SU-DHL-6 (cell line): ENCODE data around the gene WNK3.

Experiments used
- EZH2phosphoT487 ChIP-seq: fragments of 200-600 bp; sonication (generic), shearing (Covaris generic); conservative IDR thresholded peaks from 2 replicates; pipeline ENCODE4 v1.6.1; 2018; ENCODE audit warnings: mild to moderate bottlenecking, antibody characterized with exemption, low read length, moderate library complexity, mixed read lengths
- TF ChIP-seq, protein P1 (sequence below): fragments of 200-600 bp; sonication (generic); IDR thresholded peaks from one replicate; pipeline ENCODE4 v1.5.1; 2017; ENCODE audit warnings: antibody characterized with exemption, mild to moderate bottlenecking, low read length, moderate library complexity; ENCODE audit not compliant: insufficient read depth, poor library complexity, severe bottlenecking

DNA sequence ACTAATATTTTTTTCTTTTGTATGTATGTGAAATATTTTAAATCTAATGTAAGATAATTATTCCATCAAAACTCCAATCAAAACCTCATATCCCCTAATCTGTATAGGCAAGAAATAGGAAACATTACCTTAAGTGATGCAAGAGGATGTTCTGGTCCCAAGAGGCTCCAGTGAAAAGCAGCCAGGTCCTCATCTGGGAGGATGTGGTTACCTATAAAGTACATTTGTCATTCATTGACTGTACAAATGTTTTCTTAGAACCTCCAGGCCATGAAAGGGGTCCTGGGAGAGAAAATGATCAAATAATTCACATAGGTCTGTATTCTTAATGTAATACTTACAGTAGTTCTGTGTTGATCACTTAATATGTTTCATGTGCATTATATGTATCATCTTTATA, 200.3 kb downstream of the WNK3 start:
- TF ChIP-seq, protein P1, sequence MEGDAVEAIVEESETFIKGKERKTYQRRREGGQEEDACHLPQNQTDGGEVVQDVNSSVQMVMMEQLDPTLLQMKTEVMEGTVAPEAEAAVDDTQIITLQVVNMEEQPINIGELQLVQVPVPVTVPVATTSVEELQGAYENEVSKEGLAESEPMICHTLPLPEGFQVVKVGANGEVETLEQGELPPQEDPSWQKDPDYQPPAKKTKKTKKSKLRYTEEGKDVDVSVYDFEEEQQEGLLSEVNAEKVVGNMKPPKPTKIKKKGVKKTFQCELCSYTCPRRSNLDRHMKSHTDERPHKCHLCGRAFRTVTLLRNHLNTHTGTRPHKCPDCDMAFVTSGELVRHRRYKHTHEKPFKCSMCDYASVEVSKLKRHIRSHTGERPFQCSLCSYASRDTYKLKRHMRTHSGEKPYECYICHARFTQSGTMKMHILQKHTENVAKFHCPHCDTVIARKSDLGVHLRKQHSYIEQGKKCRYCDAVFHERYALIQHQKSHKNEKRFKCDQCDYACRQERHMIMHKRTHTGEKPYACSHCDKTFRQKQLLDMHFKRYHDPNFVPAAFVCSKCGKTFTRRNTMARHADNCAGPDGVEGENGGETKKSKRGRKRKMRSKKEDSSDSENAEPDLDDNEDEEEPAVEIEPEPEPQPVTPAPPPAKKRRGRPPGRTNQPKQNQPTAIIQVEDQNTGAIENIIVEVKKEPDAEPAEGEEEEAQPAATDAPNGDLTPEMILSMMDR, result no peak
- no peak for TF ChIP-seq EZH2phosphoT487
